ENCODE results near the gene PTP4A1.

DNA sequence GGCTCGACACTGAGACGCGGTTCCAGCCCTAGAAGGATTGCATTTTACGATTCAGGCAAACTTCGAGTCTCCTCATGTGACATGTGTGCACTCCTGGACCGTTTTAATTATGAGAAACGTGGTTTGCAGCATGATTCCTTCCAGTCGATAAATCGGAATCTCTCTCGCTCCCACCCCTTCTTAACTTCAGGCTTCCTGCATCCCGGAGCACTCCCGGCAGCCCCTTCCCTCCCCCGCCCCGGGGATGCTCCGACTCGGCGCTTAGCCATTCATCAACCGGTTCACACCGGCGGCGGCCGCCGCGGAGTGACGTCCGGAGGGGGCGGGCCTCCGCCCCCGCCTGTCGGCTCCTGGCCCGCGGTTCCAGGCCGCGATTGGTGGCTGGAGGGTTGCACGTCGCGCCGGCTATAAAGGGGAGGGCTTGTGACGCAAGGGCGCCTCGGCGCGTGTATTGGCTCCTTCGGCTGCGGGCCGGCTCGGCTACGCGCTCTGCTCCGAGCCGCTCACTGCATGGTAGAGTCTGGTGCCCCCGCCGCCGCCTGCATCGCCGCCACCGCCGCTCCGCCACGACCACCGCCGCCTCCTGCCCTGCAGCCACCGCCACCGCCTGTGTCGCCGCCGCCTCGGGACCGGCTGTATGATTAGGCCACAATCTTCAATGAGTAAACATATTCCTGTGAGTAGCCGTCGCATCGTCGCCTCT, at the start of gene PTP4A1, which contains the start of gene LOC128125822:
- no peak for TF ChIP-seq CTCF (conservative IDR thresholded peaks at IDR 0.05)
- no peak for TF ChIP-seq ZFX (IDR thresholded peaks at IDR 0.05)
